Epidermal melanocyte (primary cell): ENCODE data around the gene PYGB.

Source experiments
- DNase-seq: peaks from one replicate; pipeline ENCODE4 v3.0.0; 2011; ENCODE audit warnings: low spot score; ENCODE audit not compliant: insufficient read length

PYGB gene

DNA sequence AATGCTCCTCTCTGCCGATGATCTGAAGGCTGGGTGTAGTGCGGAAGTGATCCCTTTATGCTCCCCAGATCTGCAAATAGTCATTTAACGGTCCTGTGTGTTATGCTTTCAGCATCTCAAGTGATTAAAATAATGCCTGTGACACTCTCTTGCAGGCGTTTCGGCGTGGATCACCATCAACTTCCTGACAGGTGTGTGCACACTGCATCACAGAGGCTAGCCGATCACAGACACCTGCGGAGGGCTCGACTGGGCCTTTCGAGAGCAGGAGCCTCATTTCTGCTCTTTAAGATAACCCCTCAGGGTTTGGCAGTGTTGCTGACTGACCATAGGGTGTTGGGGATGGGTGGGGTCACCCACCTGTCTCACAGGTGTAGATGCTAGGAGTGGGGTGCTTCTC, 32.4 kb upstream of the PYGB start:
- no peak for DNase-seq

DNA sequence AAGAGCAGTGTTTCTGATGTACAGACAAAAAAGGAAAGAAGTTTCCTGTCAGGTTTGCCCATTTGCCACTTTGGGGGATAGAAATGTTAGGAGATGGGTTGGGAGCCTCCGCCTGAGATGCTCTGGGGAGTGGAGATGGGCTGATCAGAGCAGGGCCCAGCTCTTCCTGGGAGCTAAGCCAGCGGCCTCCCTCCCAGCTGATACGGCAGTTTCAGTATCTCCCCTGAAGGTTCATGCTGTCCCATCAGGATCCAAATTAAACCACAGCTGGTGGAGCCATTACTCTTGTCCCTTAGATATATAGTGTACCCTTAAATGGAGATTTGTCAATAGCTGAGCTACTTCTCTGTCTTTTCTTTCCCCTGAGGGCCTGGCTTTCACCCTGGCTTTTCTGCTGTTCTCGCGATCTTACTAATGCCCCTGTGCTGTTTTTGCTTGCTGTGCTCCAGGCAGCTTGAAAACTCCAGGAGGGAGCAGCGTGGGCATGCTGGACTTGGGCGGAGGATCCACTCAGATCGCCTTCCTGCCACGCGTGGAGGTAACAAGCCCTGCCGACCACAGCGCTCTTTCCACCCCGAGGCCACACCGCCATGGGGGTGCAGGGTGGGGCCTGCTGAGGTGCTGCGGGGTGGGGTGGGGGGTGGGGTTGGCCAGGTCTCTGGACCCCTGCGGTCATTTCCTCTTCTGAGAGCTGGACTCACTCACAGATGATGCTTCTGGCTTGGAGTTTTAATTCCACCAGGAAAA, 31.5 kb upstream of the PYGB start:
- DNase-seq, result no peak

DNA sequence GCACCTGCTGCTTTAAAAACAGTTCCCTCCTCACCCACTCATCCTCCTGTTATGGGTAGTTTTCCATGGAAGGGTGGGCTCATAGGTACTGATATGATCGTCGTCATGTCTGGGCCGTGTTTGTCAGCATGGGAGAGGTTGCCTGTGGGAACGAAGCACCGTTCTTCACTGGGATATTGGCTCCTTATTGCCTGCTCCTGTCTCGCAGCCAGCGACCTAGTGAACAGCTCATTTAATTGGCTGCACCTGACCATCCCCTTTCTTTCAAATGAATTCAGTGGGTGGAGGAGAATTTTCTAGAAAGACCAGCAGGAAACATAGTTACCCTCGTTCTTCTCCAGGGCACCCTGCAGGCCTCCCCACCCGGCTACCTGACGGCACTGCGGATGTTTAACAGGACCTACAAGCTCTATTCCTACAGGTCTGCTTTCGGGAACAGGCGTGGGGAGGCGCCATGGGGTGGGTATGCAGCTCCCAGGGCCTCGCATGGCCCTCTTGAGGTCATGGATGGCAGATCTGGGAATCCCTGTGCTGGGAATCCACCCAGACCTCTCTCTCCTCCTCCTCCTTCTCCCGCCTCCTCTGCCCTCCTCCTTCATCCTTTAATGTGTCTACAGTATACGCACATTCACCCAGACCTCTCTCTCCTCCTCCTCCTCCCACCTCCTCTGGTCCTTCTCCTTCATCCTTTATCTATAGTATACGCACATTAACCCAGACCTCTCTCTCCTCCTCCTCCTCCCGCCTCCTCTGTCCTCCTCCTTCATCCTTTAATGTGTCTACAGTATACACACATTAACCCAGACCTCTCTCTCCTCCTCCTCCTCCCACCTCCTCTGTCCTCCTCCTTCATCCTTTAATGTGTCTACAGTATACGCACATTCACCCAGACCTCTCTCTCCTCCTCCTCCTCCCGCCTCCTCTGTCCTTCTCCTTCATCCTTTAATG, 30.4 kb upstream of the PYGB start:
- DNase-seq, result no peak

DNA sequence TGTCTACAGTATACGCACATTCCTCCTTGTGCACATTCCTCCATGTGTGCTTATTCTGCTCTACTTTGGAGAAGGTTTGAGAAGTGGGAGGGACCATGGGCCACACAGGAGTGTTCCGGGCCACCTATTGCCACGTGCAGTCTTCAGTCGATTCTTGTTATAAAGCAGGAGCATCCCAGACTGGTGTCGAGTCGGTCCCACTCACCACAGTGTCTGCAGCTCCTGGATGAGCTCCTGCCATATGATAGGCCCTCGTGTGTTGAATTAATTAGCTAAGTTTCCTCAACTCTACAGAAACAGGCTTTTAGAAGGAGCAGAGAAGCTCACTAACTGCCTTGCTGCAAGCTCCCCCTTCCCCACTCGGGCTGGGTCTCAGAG, 29.8 kb upstream of the PYGB start:
- DNase-seq, result no peak

DNA sequence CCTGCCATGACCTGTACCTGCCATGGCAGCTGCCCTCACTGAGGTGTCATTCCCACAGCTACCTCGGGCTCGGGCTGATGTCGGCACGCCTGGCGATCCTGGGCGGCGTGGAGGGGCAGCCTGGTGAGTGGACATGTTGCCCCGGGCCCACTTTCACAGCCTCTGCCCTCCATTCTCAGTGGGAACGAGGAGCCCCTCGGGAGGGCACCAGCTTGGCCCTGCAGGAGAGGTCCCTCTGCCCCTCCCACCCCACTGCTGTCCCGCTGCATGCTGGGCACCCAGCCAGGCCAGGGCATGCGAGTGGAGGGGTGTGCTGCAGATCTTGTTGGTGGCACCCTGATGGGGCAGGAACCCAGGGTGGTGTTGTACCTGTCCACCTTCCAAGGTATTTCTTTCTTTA, 29.4 kb upstream of the PYGB start:
- DNase-seq, result no peak

DNA sequence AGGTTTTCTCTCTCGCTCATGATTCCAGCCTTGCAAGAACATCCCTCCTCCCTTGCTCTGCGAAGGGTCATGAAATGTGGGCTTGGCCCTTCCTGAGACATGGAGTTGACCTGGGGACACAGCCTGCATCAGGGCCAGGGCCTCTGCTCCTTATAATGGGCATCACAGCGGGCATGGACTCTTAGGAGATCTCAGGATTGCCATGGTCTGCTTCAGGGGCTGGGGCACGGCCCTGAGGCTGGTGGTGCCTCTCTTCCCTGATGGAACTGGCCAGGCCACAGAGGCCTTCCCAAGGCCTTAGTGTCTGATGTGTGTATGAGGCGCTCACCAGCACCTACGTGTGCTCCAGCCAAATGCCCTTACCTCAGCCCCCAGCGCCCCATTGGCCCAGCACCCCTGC, 28.5 kb upstream of the PYGB start:
- DNase-seq, result no peak

DNA sequence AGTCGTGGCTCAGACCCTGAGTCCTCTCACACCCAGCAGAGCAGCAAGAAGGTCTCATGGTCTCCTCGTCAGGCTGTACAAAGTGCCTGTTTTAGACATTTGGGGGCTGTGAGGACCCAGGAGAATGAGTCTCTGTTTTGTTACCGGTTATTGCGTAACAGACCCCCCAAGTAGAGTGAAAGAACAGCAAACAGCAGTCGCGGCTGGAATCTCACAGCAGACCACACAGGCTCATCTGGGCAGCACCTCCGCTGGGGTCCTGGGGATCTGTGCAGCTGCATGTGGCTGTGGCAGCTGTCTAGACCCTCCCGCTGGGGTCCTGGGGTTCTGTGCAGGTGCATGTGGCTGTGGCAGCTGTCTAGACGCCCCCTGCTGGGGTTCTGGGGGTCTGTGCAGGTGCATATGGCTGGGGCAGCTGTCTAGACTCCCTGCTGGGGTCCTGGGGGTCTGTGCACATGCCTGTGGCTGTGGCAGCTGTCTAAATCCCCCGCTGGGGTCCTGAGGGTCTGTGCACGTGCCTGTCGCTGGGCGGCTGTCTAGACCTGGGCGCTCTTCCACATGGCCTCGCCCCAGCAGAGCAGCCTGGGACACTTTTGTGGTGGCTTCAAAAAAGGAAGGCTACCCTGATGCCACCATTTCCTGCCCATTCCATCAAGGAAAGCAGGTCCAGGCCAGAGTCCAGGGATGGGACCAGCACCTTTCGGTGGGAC, 27.7 kb upstream of the PYGB start:
- no peak for DNase-seq

DNA sequence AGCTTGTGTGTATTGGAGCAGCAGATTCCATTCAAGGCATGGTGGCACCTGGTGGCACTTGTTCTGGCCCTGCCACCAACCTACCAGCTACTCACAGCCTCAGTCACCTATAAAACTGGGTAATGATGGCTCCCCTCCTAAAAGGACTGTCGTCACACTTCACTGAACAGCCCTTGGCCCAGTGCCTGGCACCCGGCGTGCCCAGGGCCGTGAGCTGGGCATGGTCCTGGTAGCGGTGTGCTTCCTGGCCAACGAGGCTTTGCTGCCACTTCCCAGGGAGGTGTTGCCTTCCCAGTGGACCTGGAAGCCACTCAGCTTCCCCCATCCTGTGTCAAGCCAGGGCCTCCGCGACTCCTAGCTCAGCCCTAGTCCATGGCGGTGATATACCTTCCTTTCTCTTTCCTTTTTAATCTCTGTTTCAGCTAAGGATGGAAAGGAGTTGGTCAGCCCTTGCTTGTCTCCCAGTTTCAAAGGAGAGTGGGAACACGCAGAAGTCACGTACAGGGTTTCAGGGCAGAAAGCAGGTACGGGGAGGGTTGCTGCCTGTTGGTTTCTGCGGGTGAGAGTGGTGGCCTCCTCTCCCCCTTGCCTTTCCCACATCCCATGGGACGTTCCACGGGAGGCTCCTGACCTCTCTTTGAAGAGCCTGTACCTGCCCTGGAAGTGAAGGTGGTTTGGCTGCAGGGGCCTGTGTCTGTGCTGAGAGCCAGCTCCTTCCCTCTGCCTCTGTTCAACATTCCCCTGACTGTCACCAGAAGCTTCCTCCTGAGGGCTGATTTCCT, 26.9 kb upstream of the PYGB start:
- DNase-seq, result no peak

DNA sequence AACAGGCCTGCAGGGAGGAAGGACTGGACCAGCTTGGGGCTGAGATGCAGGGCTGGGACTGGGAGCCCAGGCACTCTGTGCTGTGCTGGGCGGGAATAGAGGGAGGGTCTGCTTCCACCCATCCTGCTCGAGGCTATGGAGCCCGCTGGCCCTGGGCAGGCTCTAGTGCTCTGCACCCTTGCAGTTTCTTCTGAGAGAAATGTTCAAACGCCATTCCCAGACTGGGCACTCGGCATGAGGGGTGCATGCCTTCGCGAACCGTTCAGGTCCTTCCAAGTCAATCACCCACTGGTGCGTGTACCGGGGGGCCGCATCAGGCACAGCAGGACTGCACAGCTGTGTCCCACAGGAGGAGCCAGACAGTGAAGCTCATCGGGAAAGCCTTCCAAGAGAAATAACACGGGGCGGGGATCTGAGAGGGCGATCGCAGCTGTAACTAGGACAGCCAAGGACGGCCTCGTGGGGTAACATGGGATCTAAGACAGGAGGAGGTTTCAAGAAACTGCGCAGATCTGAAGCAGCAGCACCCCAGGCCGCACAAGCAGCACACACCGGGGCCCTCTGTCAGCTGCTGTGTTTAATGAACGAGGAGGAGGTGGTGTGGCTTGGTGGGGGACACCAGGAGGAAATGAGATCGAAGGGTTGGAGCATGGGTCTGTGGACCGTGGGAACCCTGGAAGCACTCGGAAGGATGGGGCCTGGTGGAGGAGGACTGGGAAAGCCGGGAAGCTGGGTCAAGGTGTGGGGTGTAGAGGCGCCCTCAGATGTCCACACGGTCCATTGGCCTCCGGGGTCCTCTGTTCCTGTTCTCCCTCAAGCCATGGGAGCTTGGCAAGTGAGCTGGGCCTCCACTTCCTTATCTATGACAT, 26.1 kb upstream of the PYGB start:
- DNase-seq, result no peak

DNA sequence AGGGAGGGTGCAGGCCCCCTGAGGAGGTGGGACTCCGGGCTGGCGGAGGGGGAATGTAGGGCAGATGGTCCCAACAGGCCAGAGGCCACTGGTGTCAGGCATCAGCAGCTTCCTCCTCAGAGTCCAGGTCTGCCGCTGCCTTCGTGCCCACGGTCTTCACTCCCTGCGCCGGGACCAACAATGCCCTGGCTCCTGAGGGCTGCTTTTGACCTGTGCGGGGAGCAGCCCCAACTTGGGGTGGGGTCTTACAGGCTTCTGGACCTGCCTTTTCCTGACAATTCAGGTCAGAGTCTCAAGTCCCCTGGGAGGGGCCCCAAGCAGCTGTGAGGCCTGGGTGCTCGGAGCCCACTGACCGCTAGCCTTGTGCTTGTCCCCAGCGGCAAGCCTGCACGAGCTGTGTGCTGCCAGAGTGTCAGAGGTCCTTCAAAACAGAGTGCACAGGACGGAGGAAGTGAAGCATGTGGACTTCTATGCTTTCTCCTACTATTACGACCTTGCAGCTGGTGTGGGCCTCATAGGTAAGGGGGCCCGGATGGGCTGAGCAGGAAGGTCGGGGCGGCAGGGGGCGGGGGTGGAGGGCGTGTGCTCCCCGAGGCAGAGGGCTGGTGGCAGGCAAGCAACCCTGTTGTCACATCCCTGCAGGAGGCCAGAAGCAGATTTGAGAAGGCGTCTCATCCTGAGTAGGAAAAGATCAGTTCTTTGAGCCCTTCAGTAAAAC, 25.3 kb upstream of the PYGB start:
- no peak for DNase-seq

DNA sequence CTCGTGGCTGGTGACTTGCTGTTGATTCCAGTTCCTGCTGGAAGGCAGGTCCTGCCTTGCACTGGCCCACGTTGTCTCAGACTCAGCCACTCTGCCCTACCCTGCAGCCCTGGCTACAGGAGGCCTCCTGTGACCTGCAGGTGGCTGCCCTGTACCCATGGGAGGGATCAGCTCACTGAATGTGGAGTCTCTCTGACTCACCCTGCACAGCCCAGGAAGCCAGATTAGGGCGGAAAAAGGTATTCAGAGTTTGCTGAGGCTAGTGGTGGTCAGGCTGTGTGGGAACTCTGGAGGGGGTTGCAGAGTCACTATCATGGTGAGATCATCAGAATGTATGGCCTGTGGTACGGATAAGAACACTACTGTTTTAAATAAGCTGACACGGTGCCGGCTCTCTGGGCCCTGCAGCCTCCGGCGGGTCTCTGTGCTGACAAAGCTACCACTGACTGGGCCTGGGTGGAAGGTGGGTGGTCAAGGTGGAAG, 24.7 kb upstream of the PYGB start:
- DNase-seq, result no peak

DNA sequence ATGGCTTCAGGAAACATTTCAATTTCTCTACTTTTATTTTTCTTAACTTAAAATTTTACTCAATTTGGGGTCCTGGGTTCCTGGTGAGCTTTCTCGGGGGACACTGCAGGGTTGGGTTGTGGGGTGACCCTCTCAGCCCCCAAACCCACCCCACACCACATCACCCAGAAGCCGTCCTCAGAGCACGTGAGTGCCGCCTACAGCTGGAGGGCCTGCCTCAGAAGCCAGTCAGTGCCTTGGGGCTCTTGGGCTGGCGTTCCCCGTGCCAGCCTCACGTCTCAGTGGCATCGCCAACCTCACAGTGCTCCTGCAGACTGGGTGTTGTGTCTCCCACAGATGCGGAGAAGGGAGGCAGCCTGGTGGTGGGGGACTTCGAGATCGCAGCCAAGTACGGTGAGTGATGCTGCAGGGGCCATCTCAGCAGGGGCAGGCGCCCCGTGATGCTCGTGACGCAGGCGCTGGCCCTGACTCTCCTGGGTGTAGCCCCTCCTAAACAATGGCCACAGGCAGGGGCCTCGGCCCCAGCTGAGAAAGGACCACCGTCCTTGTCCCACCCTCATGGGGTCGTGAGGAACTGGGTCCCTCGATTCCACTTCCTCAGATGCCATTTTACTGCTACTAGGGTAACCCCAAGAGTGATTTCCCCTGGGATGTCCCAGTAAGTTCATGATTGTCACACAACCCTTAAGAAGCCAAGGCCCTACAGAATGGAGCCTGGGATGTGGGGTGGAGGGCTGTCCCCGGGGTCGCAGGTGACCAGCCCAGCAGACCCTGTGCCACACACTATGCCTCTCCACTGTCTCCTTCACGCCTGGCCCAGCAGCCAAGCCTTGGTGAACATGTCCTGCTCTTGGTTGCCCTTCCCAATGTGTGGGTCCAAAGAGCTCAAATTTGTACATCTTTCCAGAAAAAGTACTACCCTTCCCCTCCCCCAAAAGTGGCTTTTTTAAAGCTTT, 23.8 kb upstream of the PYGB start:
- no peak for DNase-seq

DNA sequence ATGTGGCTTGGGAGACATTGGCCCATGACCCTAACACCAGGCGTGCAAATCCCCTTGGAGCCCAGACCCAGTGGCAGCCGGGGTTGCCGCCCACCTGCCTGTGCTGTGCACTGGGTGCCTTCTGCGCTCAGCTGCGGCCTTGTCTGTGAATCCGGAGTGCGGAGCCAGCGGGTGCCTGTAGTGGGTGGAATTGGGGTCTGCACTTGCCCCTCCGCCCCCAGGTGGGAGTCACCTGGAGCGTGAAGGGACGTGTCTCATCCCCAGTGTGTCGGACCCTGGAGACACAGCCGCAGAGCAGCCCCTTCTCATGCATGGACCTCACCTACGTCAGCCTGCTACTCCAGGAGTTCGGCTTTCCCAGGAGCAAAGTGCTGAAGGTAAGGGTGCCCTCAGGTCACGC, 22.9 kb upstream of the PYGB start:
- no peak for DNase-seq

DNA sequence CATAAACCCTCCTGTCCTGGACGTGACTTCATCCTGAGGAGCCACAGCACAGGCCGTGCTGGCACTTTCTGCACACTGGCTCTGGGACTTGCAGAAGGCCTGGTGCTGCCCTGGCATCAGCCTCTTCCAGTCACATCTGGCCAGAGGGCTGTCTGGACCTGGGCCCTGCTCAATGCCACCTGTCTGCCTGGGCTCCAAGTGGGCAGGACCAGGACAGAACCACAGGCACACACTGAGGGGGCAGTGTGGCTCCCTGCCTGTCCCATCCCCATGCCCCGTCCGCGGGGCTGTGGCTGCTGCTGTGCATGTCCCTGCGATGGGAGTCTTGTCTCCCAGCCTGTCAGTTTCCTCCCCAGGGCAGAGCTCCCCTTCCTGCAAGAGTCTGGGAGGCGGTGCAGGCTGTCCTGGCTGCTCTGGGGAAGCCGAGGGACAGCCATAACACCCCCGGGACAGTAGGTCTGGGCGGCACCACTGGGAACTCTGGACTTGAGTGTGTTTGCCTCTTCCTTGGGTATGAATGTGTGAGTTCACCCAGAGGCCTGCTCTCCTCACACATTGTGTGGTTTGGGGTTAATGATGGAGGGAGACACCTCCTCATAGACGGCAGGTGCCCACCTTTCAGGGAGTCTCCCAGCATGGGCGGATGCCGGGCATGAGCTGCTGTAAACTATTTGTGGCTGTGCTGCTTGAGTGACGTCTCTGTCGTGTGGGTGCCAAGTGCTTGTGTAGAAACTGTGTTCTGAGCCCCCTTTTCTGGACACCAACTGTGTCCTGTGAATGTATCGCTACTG, 22.0 kb upstream of the PYGB start:
- DNase-seq, result no peak

DNA sequence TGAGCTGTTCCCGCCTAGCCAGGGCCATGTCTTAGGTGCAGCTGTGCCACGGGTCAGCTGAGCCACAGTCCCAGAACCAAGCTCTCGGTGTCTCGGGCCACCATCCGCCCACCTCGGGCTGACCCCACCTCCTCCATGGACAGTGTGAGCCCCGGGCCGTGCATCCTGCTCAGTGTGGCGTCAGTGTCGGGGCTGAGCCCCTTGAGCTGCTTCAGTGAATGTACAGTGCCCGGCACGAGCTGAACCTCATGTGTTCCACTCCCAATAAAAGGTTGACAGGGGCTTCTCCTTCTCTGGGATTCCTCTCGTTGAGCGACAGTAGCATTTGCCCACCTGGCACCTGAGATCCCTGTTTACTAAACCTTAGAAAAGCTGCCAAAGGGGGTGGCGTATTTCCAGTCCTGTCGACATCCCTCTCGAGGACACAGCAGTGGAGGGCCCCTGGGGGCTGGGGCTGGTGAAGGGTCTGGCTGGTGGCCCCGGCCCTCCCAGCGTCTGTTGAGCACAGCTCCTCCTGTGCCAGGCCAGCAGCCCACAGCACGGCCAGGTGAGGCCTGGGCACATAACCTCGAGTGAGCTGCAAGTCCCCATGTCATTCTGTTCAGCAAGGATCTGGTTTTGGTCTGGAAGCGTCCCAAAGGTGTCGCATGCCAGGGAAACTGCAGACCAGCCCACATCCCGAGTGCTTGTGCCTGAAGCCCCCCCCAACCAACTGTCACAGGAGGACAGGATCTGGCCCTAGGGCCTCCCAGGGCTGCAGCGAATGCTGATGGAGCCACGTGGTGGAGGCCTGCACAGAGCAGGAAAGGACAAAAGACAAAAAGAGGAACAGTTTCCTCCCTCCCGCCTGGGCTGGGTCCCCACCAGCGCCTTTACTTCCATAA, 21.2 kb upstream of the PYGB start:
- DNase-seq, result peak; percentile 37

DNA sequence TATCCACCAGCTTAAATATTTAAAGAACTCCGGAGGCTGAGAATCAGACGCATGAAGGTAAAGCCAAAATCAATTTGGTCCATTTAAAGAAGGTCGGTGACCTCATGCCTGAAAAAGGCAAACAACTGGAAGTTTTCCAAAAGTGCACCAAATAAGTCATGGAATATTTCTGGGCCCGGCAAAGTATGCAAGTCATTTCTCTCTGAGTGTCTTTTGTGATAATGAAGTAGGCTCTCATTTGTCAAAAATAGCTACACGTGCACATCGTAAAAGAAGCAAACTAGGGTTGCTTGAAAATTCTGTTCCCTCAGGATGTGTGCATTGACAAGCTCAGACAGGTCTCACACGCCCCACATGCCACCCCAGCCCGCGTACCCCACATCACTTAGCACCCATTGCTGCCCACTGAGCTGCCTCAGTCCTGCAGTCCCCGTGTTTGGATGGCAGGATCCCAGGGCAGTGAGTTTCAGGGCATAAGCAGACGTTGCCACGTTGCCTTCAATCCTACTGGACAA, 20.5 kb upstream of the PYGB start:
- no peak for DNase-seq
